BLaER1 treated with 17β-estradiol and CSF1 and Interleukin-3, amounts not matched to agents 10 nM and 100 nM (cell line): Measurements from ENCODE around the gene IL1RN.

Source experiments
- H3K27ac ChIP-seq, 11 experiments: shearing (Covaris generic); formaldehyde crosslinking; 2 replicates each; pipeline ENCODE4 v1.8.1; 2022
- H3K27me3 ChIP-seq, 11 experiments: shearing (Covaris generic); formaldehyde crosslinking; 2 replicates each; pipeline ENCODE4 v1.8.1; 2022
- H3K36me3 ChIP-seq, 11 experiments: shearing (Covaris generic); formaldehyde crosslinking; 2 replicates each; pipeline ENCODE4 v1.8.1; 2022
- H3K4me1 ChIP-seq, 10 experiments: shearing (Covaris generic); formaldehyde crosslinking; 2 replicates each; pipeline ENCODE4 v1.8.1; 2022
- H3K4me2 ChIP-seq, 11 experiments: shearing (Covaris generic); formaldehyde crosslinking; 2 replicates each; pipeline ENCODE4 v1.8.1; 2022
- H3K4me3 ChIP-seq, 10 experiments: shearing (Covaris generic); formaldehyde crosslinking; 2 replicates each; pipeline ENCODE4 v1.8.1; 2022
- H3K9ac ChIP-seq, 11 experiments: shearing (Covaris generic); formaldehyde crosslinking; 2 replicates each; pipeline ENCODE4 v1.8.1; 2022
- H3K9me3 ChIP-seq, 11 experiments: shearing (Covaris generic); formaldehyde crosslinking; replicated peaks in 1 of 11; 2 replicates each; pipeline ENCODE4 v1.8.1; 2022
- H4K20me1 ChIP-seq, 11 experiments: shearing (Covaris generic); formaldehyde crosslinking; 2 replicates each; pipeline ENCODE4 v1.8.1; 2022
- Cebpa-rat ChIP-seq, 11 experiments: shearing (Covaris generic); IDR thresholded peaks; 2 replicates each; pipeline ENCODE4 v1.8.1; 2022

The IL1RN gene

GRCh38 chr2:113126845-113127645, at the start of gene IL1RN:
Gene IL1RN, plus strand, starts transcription at chr2:113127598. Its CDS starts 27 bp downstream, at chr2:113127625.
- Histone ChIP-seq H4K20me1 (peaks cover 0 to 11% (median 0%) of the 10 kb centered on the region in 11 experiments; a peak in 4 of 22 replicates), H3K9me3 (no peaks in the 10 kb centered on the region; a peak in 1 of 22 replicates), H3K27me3 (no peaks in the 10 kb centered on the region), H3K36me3 (peaks cover 0 to 42% (median 0%) of the 10 kb centered on the region in 11 experiments; a peak in 8 of 22 replicates), H3K4me3 (peak within 1 kb of the TSS in 6 of 10 experiments; percentile 3 to 72 (median 60); a peak in 11 of 20 replicates), H3K9ac (peak within 1 kb of the TSS in 7 of 11 experiments; percentile 6 to 86 (median 72); a peak in 12 of 22 replicates), H3K4me2 (peak within 1 kb of the TSS in 9 of 11 experiments; percentile 36 to 98 (median 85); a peak in 16 of 22 replicates), H3K27ac (peak within 1 kb of the TSS in 10 of 11 experiments; percentile 19 to 88 (median 68); a peak in 16 of 22 replicates), H3K4me1 (peaks cover 13 to 100% (median 57%) of the 10 kb centered on the region in 10 experiments)
- peak in 10 of 11 experiments; percentile 18 to 93 (median 83); a peak in 18 of 22 replicates for TF ChIP-seq Cebpa-rat (IDR thresholded peaks at IDR 0.05)

GRCh38 chr2:113077921-113078320, 49.5 kb upstream of the IL1RN start:
- H3K36me3 ChIP-seq = no peaks in the 10 kb centered on the region

GRCh38 chr2:113078350-113078839, 49.0 kb upstream of the IL1RN start:
- Histone ChIP-seq H3K4me1 (peaks cover 0 to 47% (median 4%) of the 10 kb centered on the region in 10 experiments; a peak in 8 of 20 replicates), H4K20me1 (no peaks in the 10 kb centered on the region), H3K4me3 (no peak overlapping the region), H3K27ac (no peak overlapping the region), H3K36me3 (no peaks in the 10 kb centered on the region), H3K9me3 (no peaks in the 10 kb centered on the region), H3K4me2 (peak overlapping the region in 1 of 11 experiments; percentile 36; a peak in 1 of 22 replicates), H3K27me3 (no peaks in the 10 kb centered on the region), H3K9ac (no peak overlapping the region)
- TF ChIP-seq Cebpa-rat (IDR thresholded peaks at IDR 0.05) = no peak

More at GRCh38 chr2:113077921-113078320, 49.5 kb upstream of the IL1RN start:
- no peak overlapping the region for H3K27ac ChIP-seq
- no peak overlapping the region for H3K4me3 ChIP-seq
- H4K20me1 ChIP-seq = no peaks in the 10 kb centered on the region
- H3K9ac ChIP-seq = no peak overlapping the region
- H3K4me1 ChIP-seq = peaks cover 0 to 43% (median 4%) of the 10 kb centered on the region in 10 experiments; a peak in 7 of 20 replicates
- no peak for TF ChIP-seq Cebpa-rat (IDR thresholded peaks at IDR 0.05)
- H3K4me2 ChIP-seq = peak overlapping the region in 2 of 11 experiments; percentile 36 to 50; a peak in 2 of 22 replicates
- H3K9me3 ChIP-seq = no peaks in the 10 kb centered on the region
- H3K27me3 ChIP-seq = no peaks in the 10 kb centered on the region

GRCh38 chr2:113079131-113079530, 48.3 kb upstream of the IL1RN start:
- Histone ChIP-seq H3K36me3 (no peaks in the 10 kb centered on the region), H3K4me2 (no peak overlapping the region), H3K9me3 (no peaks in the 10 kb centered on the region), H3K9ac (no peak overlapping the region), H3K4me1 (peaks cover 0 to 55% (median 4%) of the 10 kb centered on the region in 10 experiments; a peak in 8 of 20 replicates), H3K27ac (no peak overlapping the region), H3K27me3 (no peaks in the 10 kb centered on the region), H3K4me3 (no peak overlapping the region), H4K20me1 (no peaks in the 10 kb centered on the region)
- TF ChIP-seq Cebpa-rat (IDR thresholded peaks at IDR 0.05) = no peak

GRCh38 chr2:113080134-113080533, 47.3 kb upstream of the IL1RN start:
- no peak overlapping the region for H3K27ac ChIP-seq
- TF ChIP-seq Cebpa-rat (IDR thresholded peaks at IDR 0.05) = no peak
- no peaks in the 10 kb centered on the region for H3K36me3 ChIP-seq
- no peaks in the 10 kb centered on the region for H3K9me3 ChIP-seq
- no peaks in the 10 kb centered on the region for H3K27me3 ChIP-seq
- peaks cover 0 to 64% (median 4%) of the 10 kb centered on the region in 10 experiments; a peak in 8 of 20 replicates for H3K4me1 ChIP-seq
- H3K9ac ChIP-seq = no peak overlapping the region
- no peaks in the 10 kb centered on the region for H4K20me1 ChIP-seq
- no peak overlapping the region for H3K4me3 ChIP-seq
- no peak overlapping the region for H3K4me2 ChIP-seq

GRCh38 chr2:113081488-113082210, 45.7 kb upstream of the IL1RN start:
- Histone ChIP-seq H3K36me3 (no peaks in the 10 kb centered on the region), H3K4me3 (no peak overlapping the region), H3K9ac (no peak overlapping the region), H3K9me3 (no peaks in the 10 kb centered on the region), H3K4me2 (peak overlapping the region in 1 of 11 experiments; percentile 7; a peak in 2 of 22 replicates), H3K27ac (no peak overlapping the region), H3K27me3 (no peaks in the 10 kb centered on the region), H4K20me1 (no peaks in the 10 kb centered on the region), H3K4me1 (peaks cover 0 to 72% (median 4%) of the 10 kb centered on the region in 10 experiments; a peak in 8 of 20 replicates)
- no peak for TF ChIP-seq Cebpa-rat (IDR thresholded peaks at IDR 0.05)

GRCh38 chr2:113083296-113083695, 44.1 kb upstream of the IL1RN start:
- no peak for TF ChIP-seq Cebpa-rat (IDR thresholded peaks at IDR 0.05)
- H3K36me3 ChIP-seq = no peaks in the 10 kb centered on the region
- peak overlapping the region in 3 of 11 experiments; percentile 18 to 55 (median 55); a peak in 5 of 22 replicates for H3K4me2 ChIP-seq
- H4K20me1 ChIP-seq = no peaks in the 10 kb centered on the region
- no peak overlapping the region for H3K4me3 ChIP-seq
- no peak overlapping the region for H3K9ac ChIP-seq
- peaks cover 0 to 61% (median 0%) of the 10 kb centered on the region in 10 experiments; a peak in 7 of 20 replicates for H3K4me1 ChIP-seq
- H3K27me3 ChIP-seq = no peaks in the 10 kb centered on the region
- no peaks in the 10 kb centered on the region for H3K9me3 ChIP-seq
- H3K27ac ChIP-seq = peak overlapping the region in 1 of 11 experiments; percentile 55; a peak in 1 of 22 replicates

GRCh38 chr2:113084249-113085000, 43.0 kb upstream of the IL1RN start:
- no peak overlapping the region for H3K4me3 ChIP-seq
- no peaks in the 10 kb centered on the region for H3K36me3 ChIP-seq
- H3K27me3 ChIP-seq = no peaks in the 10 kb centered on the region
- H4K20me1 ChIP-seq = no peaks in the 10 kb centered on the region
- TF ChIP-seq Cebpa-rat (IDR thresholded peaks at IDR 0.05) = no peak
- no peak overlapping the region; a peak in 1 of 22 replicates for H3K27ac ChIP-seq
- H3K9ac ChIP-seq = no peak overlapping the region
- H3K9me3 ChIP-seq = no peaks in the 10 kb centered on the region
- H3K4me1 ChIP-seq = peaks cover 0 to 66% (median 0%) of the 10 kb centered on the region in 10 experiments; a peak in 7 of 20 replicates
- H3K4me2 ChIP-seq = peak overlapping the region in 3 of 11 experiments; percentile 19 to 55 (median 55); a peak in 5 of 22 replicates
